Calu3 (cell line): ENCODE results near the gene MED27. TPM values are rescaled to one million over a fixed set of nuclear protein-coding genes. Genes with fewer than 3 reads are reported as not detected.

ENCODE experiments used
- BruUV-seq: library from RNA; stranded (reverse); fragments of 400-500 nt; replicated peaks from 2 replicates; lab custom pipeline; 2021; lab: Mats Ljungman, UMichigan
- CTCF ChIA-PET: fragments of 300-600 bp; sonication (Branson Sonifier 250); formaldehyde crosslinking; loops from one replicate; lab custom pipeline; 2022; ENCODE audit warnings: antibody characterized with exemption; lab: Charles Lee
- DNase-seq: peaks from one replicate; pipeline ENCODE4 v3.0.0; 2022
- H3K27ac Mint-ChIP-seq: one replicate; pipeline ENCODE4 v1.8.0; 2022; ENCODE audit warnings: mixed read lengths; ENCODE audit not compliant: unreplicated experiment
- H3K27me3 Mint-ChIP-seq: one replicate; pipeline ENCODE4 v1.8.0; 2022; ENCODE audit warnings: mixed read lengths; ENCODE audit not compliant: unreplicated experiment
- H3K36me3 Mint-ChIP-seq: one replicate; pipeline ENCODE4 v1.8.0; 2022; ENCODE audit warnings: mild to moderate bottlenecking, moderate library complexity, mixed read lengths; ENCODE audit not compliant: insufficient read depth, unreplicated experiment
- H3K4me1 Mint-ChIP-seq: one replicate; pipeline ENCODE4 v1.8.0; 2022; ENCODE audit warnings: mild to moderate bottlenecking, low read depth, mixed read lengths; ENCODE audit not compliant: unreplicated experiment
- H3K4me3 Mint-ChIP-seq: one replicate; pipeline ENCODE4 v1.8.0; 2022; ENCODE audit warnings: mild to moderate bottlenecking, low read depth, moderate library complexity, mixed read lengths; ENCODE audit not compliant: unreplicated experiment
- H3K9me3 Mint-ChIP-seq: one replicate; pipeline ENCODE4 v1.8.0; 2022; ENCODE audit warnings: low read depth, mixed read lengths; ENCODE audit not compliant: unreplicated experiment
- intact Hi-C: fragments of 100-400 bp; cut with micrococcal nuclease; formaldehyde crosslinking; loops from one replicate; pipeline ENCODE4 v1.10.0; 2022; ENCODE audit not compliant: unreplicated experiment
- total RNA-seq: library from RNA; stranded (reverse); gene quantifications from 2 replicates; pipeline ENCODE4 v1.2.3, GENCODE V29; 2022
- TF ChIP-seq, protein P1 (sequence below): fragments of 200-600 bp; IDR thresholded peaks from one replicate; pipeline ENCODE4 v1.8.0; 2022; ENCODE audit warnings: antibody characterized with exemption; ENCODE audit not compliant: unreplicated experiment

The MED27 gene
- total RNA-seq, 1 experiment from 2014 or later, result 19.3 TPM

DNA sequence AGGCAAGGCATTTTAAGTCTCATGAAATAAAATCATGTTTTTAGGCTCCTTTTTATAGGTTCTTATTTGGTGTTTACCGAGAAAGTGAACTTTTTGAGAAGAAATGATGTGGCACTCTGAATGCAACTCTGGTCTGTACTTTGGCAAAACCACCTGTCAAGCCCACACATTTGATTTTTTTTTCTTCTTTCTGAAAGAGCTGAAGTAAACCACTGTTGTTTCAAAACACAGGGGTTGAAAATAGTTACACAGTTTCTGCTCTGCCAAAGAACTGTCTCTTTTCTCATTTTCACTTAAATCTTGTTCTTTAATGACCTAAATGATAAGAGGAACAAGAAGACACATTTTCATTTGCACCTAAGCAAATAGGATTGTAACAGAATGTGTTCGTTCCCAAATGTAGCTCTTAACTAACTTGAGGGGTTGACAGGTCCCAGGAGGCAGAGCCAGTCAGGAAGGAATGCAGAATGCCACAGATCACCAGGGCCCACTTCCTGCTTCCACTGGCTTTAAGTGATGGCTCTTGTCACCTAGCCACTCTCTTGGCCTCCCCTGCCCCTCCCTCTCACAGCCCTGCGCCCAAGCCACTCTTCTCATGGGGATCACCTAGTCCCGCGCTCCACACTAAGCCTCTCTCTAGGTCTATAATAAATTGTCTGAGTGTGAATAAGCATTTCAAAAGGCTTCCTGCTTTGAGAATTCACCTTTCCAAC lies 47.3 kb downstream of the MED27 start:
- no peak for DNase-seq
- Mint-ChIP-seq H3K9me3 (no peaks in the 10 kb centered on the region), H3K27me3 (no peaks in the 10 kb centered on the region), H3K27ac (no peak overlapping the region), H3K36me3 (no peaks in the 10 kb centered on the region), H3K4me1 (peaks cover 10% of the 10 kb centered on the region), H3K4me3 (no peak overlapping the region)
- TF ChIP-seq, protein P1, sequence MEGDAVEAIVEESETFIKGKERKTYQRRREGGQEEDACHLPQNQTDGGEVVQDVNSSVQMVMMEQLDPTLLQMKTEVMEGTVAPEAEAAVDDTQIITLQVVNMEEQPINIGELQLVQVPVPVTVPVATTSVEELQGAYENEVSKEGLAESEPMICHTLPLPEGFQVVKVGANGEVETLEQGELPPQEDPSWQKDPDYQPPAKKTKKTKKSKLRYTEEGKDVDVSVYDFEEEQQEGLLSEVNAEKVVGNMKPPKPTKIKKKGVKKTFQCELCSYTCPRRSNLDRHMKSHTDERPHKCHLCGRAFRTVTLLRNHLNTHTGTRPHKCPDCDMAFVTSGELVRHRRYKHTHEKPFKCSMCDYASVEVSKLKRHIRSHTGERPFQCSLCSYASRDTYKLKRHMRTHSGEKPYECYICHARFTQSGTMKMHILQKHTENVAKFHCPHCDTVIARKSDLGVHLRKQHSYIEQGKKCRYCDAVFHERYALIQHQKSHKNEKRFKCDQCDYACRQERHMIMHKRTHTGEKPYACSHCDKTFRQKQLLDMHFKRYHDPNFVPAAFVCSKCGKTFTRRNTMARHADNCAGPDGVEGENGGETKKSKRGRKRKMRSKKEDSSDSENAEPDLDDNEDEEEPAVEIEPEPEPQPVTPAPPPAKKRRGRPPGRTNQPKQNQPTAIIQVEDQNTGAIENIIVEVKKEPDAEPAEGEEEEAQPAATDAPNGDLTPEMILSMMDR, result no peak
- intact Hi-C loops, result no loop called here
- BruUV-seq, result no TSS peak
- CTCF ChIA-PET, result no interaction called here

DNA sequence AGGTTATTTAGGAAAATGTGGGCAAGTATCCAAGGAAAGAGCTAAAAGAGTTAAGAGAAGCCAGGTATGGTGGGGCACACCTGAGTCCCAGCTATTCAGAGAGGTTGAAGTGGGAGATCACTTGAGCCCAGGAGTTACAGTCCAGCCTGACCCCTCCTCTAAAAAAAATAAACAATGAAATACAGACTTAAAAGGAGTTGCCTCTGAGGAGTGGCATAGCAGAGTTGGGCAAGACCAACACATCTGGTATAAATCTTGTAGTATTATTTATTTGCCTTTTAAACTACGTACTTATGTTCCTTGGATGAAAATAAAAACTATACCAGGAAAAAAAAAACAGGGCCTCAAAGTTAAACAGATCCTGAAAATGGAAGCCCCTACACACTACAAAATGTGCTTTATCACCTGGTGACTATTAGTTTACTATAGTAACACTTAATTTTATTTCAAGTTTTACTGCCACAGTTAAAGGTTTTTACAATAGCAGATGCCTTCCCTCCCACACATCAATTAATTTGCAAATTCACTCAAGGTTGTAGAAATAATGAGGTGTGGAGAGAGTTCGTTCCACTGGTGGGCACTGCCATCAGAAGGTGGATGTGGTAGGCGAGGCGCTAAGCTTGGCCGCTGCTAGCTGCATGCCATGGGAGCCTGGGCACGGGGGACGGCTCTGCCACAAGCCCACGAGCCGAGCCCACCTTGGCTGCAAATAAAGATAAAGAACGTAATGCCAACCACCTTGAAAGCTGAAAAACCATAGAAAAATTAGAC lies 48.0 kb downstream of the MED27 start:
- Mint-ChIP-seq H3K27ac (no peak overlapping the region), H3K4me3 (no peak overlapping the region), H3K9me3 (no peaks in the 10 kb centered on the region), H3K4me1 (peaks cover 15% of the 10 kb centered on the region), H3K27me3 (no peaks in the 10 kb centered on the region), H3K36me3 (no peaks in the 10 kb centered on the region)
- CTCF ChIA-PET, result no interaction called here
- intact Hi-C loops, result no loop called here
- DNase-seq, result no peak
- TF ChIP-seq, protein P1, result no peak
- BruUV-seq, result no TSS peak

DNA sequence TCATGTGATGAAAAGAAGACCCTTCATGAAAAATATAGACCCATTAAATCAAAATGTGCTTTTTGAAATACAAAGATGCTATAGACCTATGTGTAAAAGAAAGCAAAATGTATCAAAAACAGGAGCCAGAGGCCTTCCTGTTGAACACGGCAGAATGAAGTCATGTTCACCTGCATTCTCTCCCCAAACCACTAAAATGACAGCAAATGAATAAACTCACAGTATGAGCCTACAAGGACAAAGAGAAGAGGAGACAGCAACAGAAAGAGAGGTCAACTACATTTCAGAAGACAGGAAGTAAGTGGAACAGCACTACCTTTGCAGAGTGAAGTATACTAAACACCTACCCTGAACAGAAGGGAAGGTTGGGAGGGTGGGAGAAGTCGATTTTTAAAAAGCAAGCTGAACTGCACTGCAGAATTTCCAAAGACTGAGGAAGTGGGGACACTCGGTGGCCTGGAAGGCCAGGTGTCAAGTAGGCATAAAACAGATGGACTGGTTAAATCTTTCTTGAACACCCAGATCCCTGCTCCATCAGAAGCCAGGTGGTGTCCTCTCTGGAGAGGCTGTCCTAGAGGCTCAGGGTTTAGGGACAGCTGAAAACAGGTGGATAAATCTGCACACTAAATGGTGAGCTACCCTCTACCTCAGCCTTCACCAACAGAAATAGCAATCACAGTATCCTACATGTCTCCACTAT lies 48.9 kb downstream of the MED27 start:
- intact Hi-C loops, result no loop called here
- Mint-ChIP-seq H3K4me3 (no peak overlapping the region), H3K4me1 (peaks cover 15% of the 10 kb centered on the region), H3K27ac (no peak overlapping the region), H3K9me3 (no peaks in the 10 kb centered on the region), H3K27me3 (no peaks in the 10 kb centered on the region), H3K36me3 (no peaks in the 10 kb centered on the region)
- CTCF ChIA-PET, result no interaction called here
- TF ChIP-seq, protein P1, result no peak
- no TSS peak for BruUV-seq
- DNase-seq, result no peak

DNA sequence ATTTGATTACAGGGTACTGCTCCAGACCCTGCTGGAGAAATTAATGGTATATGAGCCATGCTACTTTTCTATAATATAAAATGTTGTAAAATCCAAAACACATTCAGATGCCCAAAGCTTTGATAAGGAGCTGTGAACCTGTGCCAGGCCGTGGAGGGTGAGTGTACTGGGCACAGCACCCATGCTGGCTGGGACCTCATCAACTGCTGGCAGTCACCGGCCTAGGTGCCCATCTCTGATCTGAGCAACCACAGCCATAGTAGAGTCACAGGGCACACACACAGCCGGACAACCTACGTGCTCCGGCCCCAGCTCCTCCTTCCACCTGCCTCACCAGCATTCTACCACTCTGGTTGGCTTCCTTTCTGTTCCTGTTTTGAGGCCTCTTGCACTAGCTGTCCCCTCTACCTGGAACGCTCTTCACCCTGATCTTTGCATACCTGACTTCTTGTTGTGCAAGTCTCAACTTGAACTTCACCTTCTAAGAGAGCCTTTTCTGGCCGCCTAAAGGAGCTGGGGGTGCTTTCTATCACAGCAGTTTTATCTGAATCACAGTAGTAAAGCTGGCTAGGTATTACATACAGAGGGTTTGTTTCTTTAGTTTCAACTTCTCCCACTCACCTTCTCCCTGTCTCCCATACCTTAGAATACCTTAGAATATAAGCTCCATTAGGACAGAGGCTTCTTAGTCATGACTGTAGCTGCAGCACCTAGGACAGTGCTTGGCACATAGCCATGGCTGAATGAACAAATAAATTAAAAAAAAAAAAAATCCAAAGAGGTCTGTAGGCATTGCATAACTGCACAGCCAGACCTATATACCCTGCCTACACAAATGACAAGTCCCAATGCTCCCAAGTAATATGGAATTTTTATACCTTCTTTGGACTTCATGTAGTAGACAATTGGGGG lies 51.7 kb downstream of the MED27 start:
- Mint-ChIP-seq H3K4me3 (no peak overlapping the region), H3K4me1 (peaks cover 23% of the 10 kb centered on the region), H3K27me3 (no peaks in the 10 kb centered on the region), H3K36me3 (no peaks in the 10 kb centered on the region), H3K27ac (no peak overlapping the region), H3K9me3 (no peaks in the 10 kb centered on the region)
- no TSS peak for BruUV-seq
- DNase-seq, result no peak
- intact Hi-C loops, result no loop called here
- TF ChIP-seq, protein P1, result no peak
- CTCF ChIA-PET, result interaction anchor here (0.5 kb wide), 1 partner anchor 10 kb away, joined by 3 read pairs; no protein-coding TSS in a partner anchor
